Measurements from ENCODE around the gene ATP5F1E. TPM values are rescaled to one million over a fixed set of nuclear protein-coding genes. Genes with fewer than 3 reads are reported as not detected.
A peak's percentile ranks its signal among the peaks of the same experiment; 100 is the strongest.

The ATP5F1E gene
- total and polyA plus RNA-seq, 8 donors, result 75.5 to 197 (median 169) TPM

DNA sequence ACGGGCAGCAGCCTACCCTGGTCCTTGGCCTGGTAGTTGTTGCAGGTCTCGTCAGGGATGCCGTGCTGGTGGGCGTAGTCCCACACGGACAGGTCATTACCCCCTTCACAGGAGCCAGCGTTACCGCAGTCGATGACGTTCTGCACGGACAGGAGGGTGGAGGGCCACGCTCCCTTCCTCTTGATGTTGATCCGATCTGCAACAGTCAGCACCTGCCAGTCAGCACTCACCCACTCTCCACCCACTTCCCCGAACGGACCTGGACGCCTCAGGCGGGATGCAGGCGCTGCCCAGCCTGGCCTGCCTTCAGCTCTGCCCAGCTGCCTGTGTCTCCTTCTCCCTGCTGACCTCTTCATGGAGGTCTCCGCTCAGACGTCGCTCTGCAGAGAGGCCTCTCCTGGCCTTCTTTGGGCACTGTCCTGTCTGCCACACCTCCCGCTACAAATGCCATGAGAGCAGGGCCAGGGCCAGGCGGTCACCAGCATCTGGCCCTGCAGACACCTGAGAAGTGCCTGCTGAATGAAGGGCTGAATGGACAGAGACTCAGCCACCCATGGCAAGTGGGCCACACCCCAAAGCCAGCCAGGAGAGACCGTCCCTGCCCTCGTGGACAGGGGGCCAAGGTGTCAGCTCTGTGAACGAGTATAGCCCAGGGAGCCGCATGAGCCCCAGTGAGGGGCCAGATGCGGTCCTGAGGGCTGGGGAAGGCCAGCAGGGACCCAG, 30.5 kb downstream of the ATP5F1E start:
- ATAC-seq (no peak), DNase-seq (no peak)
- TF ChIP-seq, protein P1, sequence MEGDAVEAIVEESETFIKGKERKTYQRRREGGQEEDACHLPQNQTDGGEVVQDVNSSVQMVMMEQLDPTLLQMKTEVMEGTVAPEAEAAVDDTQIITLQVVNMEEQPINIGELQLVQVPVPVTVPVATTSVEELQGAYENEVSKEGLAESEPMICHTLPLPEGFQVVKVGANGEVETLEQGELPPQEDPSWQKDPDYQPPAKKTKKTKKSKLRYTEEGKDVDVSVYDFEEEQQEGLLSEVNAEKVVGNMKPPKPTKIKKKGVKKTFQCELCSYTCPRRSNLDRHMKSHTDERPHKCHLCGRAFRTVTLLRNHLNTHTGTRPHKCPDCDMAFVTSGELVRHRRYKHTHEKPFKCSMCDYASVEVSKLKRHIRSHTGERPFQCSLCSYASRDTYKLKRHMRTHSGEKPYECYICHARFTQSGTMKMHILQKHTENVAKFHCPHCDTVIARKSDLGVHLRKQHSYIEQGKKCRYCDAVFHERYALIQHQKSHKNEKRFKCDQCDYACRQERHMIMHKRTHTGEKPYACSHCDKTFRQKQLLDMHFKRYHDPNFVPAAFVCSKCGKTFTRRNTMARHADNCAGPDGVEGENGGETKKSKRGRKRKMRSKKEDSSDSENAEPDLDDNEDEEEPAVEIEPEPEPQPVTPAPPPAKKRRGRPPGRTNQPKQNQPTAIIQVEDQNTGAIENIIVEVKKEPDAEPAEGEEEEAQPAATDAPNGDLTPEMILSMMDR (IDR thresholded peaks at IDR 0.05), result no peak
- no peak overlapping the region for H3K27ac ChIP-seq
- H3K4me1 ChIP-seq, result peaks cover 20 to 43% of the 10 kb centered on the region in 2 donors
- no peaks in the 10 kb centered on the region for H3K9me3 ChIP-seq
- intact Hi-C loops (cut with DNase I), result no loop called here
- no peaks in the 10 kb centered on the region for H3K27me3 ChIP-seq
- H3K4me3 ChIP-seq, result no peak overlapping the region
- H3K36me3 ChIP-seq, result peaks cover 0 to 74% of the 10 kb centered on the region in 2 donors

DNA sequence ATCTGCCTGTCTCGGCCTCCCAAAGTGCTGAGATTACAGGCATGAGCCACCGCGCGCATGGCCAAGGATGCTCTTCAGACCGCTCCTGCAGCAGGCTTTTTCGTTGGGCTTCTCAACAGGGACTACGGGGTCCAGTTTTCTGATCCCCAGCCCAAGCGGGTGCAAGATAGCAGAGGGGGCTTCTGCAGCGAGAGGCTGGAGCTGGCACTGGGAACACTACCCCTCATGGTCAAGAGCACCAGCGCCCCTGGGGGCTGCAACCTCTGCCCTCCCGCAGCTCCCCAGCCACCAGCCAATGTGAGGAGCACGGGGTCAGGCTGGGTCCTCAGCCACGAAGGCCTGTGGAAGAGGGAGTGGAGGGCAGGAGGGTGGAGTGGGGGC, 31.1 kb downstream of the ATP5F1E start:
- Histone ChIP-seq H3K27me3 (no peaks in the 10 kb centered on the region), H3K36me3 (peaks cover 0 to 80% of the 10 kb centered on the region in 2 donors), H3K27ac (no peak overlapping the region), H3K9me3 (no peaks in the 10 kb centered on the region), H3K4me1 (peaks cover 16 to 40% of the 10 kb centered on the region in 2 donors), H3K4me3 (no peak overlapping the region)
- DNase-seq, result no peak
- intact Hi-C loops (cut with DNase I), result no loop called here
- TF ChIP-seq, protein P1 (IDR thresholded peaks at IDR 0.05), result no peak
- no peak for ATAC-seq

DNA sequence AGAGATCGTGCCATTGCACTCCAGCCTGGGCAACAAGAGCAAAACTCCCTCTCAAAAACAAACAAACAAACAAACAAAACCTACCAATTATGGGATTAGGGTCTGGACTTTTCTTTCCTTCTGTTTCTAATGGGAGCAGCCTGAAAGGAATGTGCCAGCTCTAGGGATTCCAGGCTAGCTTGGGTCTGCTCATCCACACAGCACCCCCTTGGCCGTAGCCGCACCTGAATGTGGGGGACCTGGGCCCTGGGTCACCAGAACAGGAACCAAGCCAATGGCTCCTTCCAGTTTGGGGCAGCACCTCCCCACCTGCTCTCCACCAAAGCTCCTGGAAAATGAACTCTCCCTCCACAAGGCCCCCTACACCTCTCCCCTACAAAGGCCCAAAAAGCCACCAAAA, 31.8 kb downstream of the ATP5F1E start:
- TF ChIP-seq, protein P1 (IDR thresholded peaks at IDR 0.05), result no peak
- H3K4me1 ChIP-seq, result peaks cover 9 to 33% of the 10 kb centered on the region in 2 donors
- H3K27me3 ChIP-seq, result no peaks in the 10 kb centered on the region
- peaks cover 0 to 87% of the 10 kb centered on the region in 2 donors for H3K36me3 ChIP-seq
- no peak overlapping the region for H3K27ac ChIP-seq
- no peak for ATAC-seq
- intact Hi-C loops (cut with DNase I), result no loop called here
- H3K4me3 ChIP-seq, result no peak overlapping the region
- H3K9me3 ChIP-seq, result no peaks in the 10 kb centered on the region
- DNase-seq, result no peak

DNA sequence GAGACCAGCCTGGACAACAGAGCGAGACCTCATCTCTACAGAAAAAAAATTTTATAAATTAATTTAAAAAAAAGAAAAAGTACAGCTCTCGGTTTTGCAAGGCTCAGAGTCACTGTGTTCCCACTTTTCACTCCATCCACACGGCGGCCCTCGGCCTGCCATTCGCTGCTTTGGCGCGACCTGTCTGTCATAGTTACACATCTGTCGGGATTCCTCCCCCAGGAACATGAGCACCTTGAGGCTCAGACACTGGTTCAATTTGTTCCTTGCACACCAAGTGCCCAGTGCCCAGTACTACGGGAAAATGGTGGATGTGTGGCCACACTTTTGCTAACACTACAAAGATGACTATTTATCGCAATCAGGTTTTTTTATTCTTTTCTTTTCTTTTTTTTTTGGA, 33.5 kb downstream of the ATP5F1E start:
- TF ChIP-seq, protein P1 (IDR thresholded peaks at IDR 0.05), result no peak
- Histone ChIP-seq H3K36me3 (peaks cover 0 to 100% of the 10 kb centered on the region in 2 donors), H3K4me3 (no peak overlapping the region), H3K9me3 (no peaks in the 10 kb centered on the region), H3K4me1 (peaks cover 0 to 16% of the 10 kb centered on the region in 2 donors), H3K27ac (no peak overlapping the region), H3K27me3 (no peaks in the 10 kb centered on the region)
- ATAC-seq, result no peak
- intact Hi-C loops (cut with DNase I), result no loop called here
- no peak for DNase-seq

DNA sequence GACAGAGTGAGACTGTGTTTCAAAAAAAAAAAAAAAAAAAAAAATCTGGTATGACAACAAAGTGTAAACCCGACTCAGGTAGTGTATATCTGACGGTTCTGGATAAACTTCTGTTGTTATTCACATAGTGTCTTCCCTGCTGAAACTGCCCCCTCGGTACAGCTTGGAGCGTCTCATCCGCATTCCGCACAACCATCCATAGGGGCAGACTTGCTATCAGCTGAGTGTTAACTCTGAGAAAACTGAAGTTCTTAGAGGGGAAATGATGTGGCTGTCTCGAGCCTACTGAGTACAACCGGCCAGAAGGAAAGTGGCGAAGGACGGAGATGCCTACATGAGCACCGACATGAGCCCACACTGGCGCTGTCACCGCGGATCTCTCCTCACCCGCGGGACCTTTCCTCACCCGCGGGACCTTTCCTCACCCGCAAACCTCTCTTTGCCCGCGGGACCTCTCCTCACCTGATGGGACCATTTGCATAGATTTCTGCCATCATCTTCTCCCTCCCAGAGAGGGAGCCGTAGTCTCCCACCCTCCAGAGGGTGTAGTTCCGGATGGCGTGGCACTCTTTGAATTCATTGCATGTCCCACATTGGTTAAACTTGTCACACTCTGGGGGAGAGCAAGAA, 34.9 kb downstream of the ATP5F1E start:
- peaks cover 0 to 2% of the 10 kb centered on the region in 2 donors for H3K4me1 ChIP-seq
- no peak overlapping the region for H3K4me3 ChIP-seq
- no peak overlapping the region for H3K27ac ChIP-seq
- H3K27me3 ChIP-seq, result no peaks in the 10 kb centered on the region
- DNase-seq (peak in 1 of 4 donors; percentile 53), ATAC-seq (no peak)
- intact Hi-C loops (cut with DNase I), result no loop called here
- H3K36me3 ChIP-seq, result peaks cover 0 to 100% of the 10 kb centered on the region in 2 donors
- TF ChIP-seq, protein P1 (IDR thresholded peaks at IDR 0.05), result no peak
- H3K9me3 ChIP-seq, result no peaks in the 10 kb centered on the region

Data from left lung (tissue), 10 donors.